ENCODE data around the gene FAM20A.

FAM20A gene

GRCh38 chr17:68542698-68543463 lies 58.3 kb downstream of the FAM20A start:
- no peak overlapping the region for H3K27ac ChIP-seq (ENCODE audit: low read length)
- no peak overlapping the region for H3K9ac ChIP-seq (ENCODE audit: low read length)
- no peak overlapping the region for H3K4me2 ChIP-seq (ENCODE audit: low read length)
- H3K4me3 ChIP-seq (ENCODE audit: low read length): no peak overlapping the region
- H3K79me2 ChIP-seq (ENCODE audit: low read length): no peaks in the 10 kb centered on the region
- TF ChIP-seq EZH2phosphoT487 (IDR thresholded peaks at IDR 0.05; ENCODE audit: low read depth): no peak
- no peak for TF ChIP-seq CTCF (IDR thresholded peaks at IDR 0.05; ENCODE audit: low read depth, low read length)
- H3K36me3 ChIP-seq (replicated peaks; ENCODE audit: low read depth, low read length): peaks cover 19% of the 10 kb centered on the region
- H4K20me1 ChIP-seq (ENCODE audit: insufficient read depth, low read length): peaks cover 7% of the 10 kb centered on the region
- H3K4me1 ChIP-seq (ENCODE audit: low read length): peaks cover 14% of the 10 kb centered on the region
- no peaks in the 10 kb centered on the region for H3K9me3 ChIP-seq (ENCODE audit: insufficient read depth, low read length)
- H2AFZ ChIP-seq (ENCODE audit: low read depth, low read length): no peak overlapping the region
- H3K27me3 ChIP-seq (ENCODE audit: low read depth, low read length): no peaks in the 10 kb centered on the region

- Histone ChIP-seq H4K20me1 (ENCODE audit: insufficient read depth, low read length) (peaks cover 7% of the 10 kb centered on the region), H3K4me3 (ENCODE audit: low read length) (no peak overlapping the region), H3K9ac (ENCODE audit: low read length) (no peak overlapping the region), H3K27ac (ENCODE audit: low read length) (no peak overlapping the region), H2AFZ (ENCODE audit: low read depth, low read length) (no peak overlapping the region), H3K4me2 (ENCODE audit: low read length) (no peak overlapping the region), H3K79me2 (ENCODE audit: low read length) (no peaks in the 10 kb centered on the region), H3K36me3 (replicated peaks; ENCODE audit: low read depth, low read length) (peaks cover 30% of the 10 kb centered on the region), H3K9me3 (ENCODE audit: insufficient read depth, low read length) (no peaks in the 10 kb centered on the region), H3K27me3 (ENCODE audit: low read depth, low read length) (no peaks in the 10 kb centered on the region), H3K4me1 (ENCODE audit: low read length) (peaks cover 14% of the 10 kb centered on the region)
- TF ChIP-seq EZH2phosphoT487 (IDR thresholded peaks at IDR 0.05; ENCODE audit: low read depth) (no peak), CTCF (IDR thresholded peaks at IDR 0.05; ENCODE audit: low read depth, low read length) (no peak)
Measured at GRCh38 chr17:68541816-68542215, 59.4 kb downstream of the FAM20A start.

GRCh38 chr17:68540981-68541380 lies 60.2 kb downstream of the FAM20A start:
- TF ChIP-seq EZH2phosphoT487 (IDR thresholded peaks at IDR 0.05; ENCODE audit: low read depth) (no peak), CTCF (IDR thresholded peaks at IDR 0.05; ENCODE audit: low read depth, low read length) (no peak)
- H3K4me3 ChIP-seq (ENCODE audit: low read length): no peak overlapping the region
- no peak overlapping the region for H2AFZ ChIP-seq (ENCODE audit: low read depth, low read length)
- no peaks in the 10 kb centered on the region for H3K9me3 ChIP-seq (ENCODE audit: insufficient read depth, low read length)
- H4K20me1 ChIP-seq (ENCODE audit: insufficient read depth, low read length): peaks cover 7% of the 10 kb centered on the region
- H3K9ac ChIP-seq (ENCODE audit: low read length): no peak overlapping the region
- H3K36me3 ChIP-seq (replicated peaks; ENCODE audit: low read depth, low read length): peaks cover 31% of the 10 kb centered on the region
- no peaks in the 10 kb centered on the region for H3K27me3 ChIP-seq (ENCODE audit: low read depth, low read length)
- no peak overlapping the region for H3K4me2 ChIP-seq (ENCODE audit: low read length)
- H3K79me2 ChIP-seq (ENCODE audit: low read length): no peaks in the 10 kb centered on the region
- H3K4me1 ChIP-seq (ENCODE audit: low read length): peaks cover 14% of the 10 kb centered on the region
- no peak overlapping the region for H3K27ac ChIP-seq (ENCODE audit: low read length)

- no peaks in the 10 kb centered on the region for H3K79me2 ChIP-seq (ENCODE audit: low read length)
- H3K4me1 ChIP-seq (ENCODE audit: low read length): peaks cover 14% of the 10 kb centered on the region
- H3K9me3 ChIP-seq (ENCODE audit: insufficient read depth, low read length): no peaks in the 10 kb centered on the region
- H4K20me1 ChIP-seq (ENCODE audit: insufficient read depth, low read length): peaks cover 7% of the 10 kb centered on the region
- peaks cover 36% of the 10 kb centered on the region for H3K36me3 ChIP-seq (replicated peaks; ENCODE audit: low read depth, low read length)
- H3K9ac ChIP-seq (ENCODE audit: low read length): no peak overlapping the region
- H2AFZ ChIP-seq (ENCODE audit: low read depth, low read length): no peak overlapping the region
- no peaks in the 10 kb centered on the region for H3K27me3 ChIP-seq (ENCODE audit: low read depth, low read length)
- H3K4me2 ChIP-seq (ENCODE audit: low read length): peak overlapping the region; percentile 39
- H3K4me3 ChIP-seq (ENCODE audit: low read length): no peak overlapping the region
- peak overlapping the region; percentile 27; the same call in 1 of the 2 replicates for H3K27ac ChIP-seq (ENCODE audit: low read length)
- TF ChIP-seq EZH2phosphoT487 (IDR thresholded peaks at IDR 0.05; ENCODE audit: low read depth) (no peak), CTCF (IDR thresholded peaks at IDR 0.05; ENCODE audit: low read depth, low read length) (peak; percentile 55)
Measured at GRCh38 chr17:68539548-68540467, 61.4 kb downstream of the FAM20A start.

Data from OCI-LY3 (cell line).